Testis (tissue), 2 donors: Measurements from ENCODE around the gene TPRN.

Experiments
- CTCF ChIP-seq, 3 experiments: fragments of 450-650 bp in 2 of 3; fragments of 200-600 bp in 1 of 3; sonication (generic) in 1 of 3; IDR thresholded peaks; one replicate each; pipeline ENCODE4 v1.5.1; 2016 to 2019; ENCODE audit warnings: antibody characterized with exemption in 3 of 3, mild to moderate bottlenecking in 2 of 3, moderate library complexity in 1 of 3
- POLR2A ChIP-seq: fragments of 450-650 bp; IDR thresholded peaks from one replicate; pipeline ENCODE4 v1.6.1; 2017; ENCODE audit warnings: antibody characterized with exemption, mild to moderate bottlenecking, moderate library complexity

GRCh38 chr9:137184881-137185660, 15.5 kb downstream of the TPRN start:
- TF ChIP-seq CTCF (IDR thresholded peaks at IDR 0.05), result no peak
- TF ChIP-seq POLR2A, result no peak
